CD4-positive, CD25-positive, alpha-beta regulatory T cell (primary cell): ENCODE results near the gene CYSLTR1. TPM values are rescaled to one million over a fixed set of nuclear protein-coding genes. Genes with fewer than 3 reads are reported as not detected.
A peak's percentile ranks its signal among the peaks of the same experiment; 100 is the strongest.

Experiments
- ATAC-seq, 2 donors: fragments of 150-1000 bp; cut with Tn5 transposase; one replicate each; pipeline ENCODE4 v1.10.0; 2021; ENCODE audit warnings: low read depth in 2 of 2, moderate number of reproducible peaks in 2 of 2, moderate library complexity in 1 of 2
- DNase-seq, 3 donors: peaks; one replicate each; pipeline versions ENCODE4 v3.0.0 to v3.0.0-alpha.2; 2012 to 2022; ENCODE audit warnings: mixed read lengths in 1 of 3
- H3K27ac ChIP-seq: one replicate; pipeline ENCODE4 v1.7.0; 2013; ENCODE audit warnings: mild to moderate bottlenecking, low read length; ENCODE audit not compliant: insufficient read depth, poor library complexity, severe bottlenecking
- H3K27me3 ChIP-seq: one replicate; pipeline ENCODE4 v1.7.0; 2013; ENCODE audit warnings: low read length; ENCODE audit not compliant: control insufficient read depth, insufficient read depth
- H3K36me3 ChIP-seq: one replicate; pipeline ENCODE4 v1.7.0; 2013; ENCODE audit warnings: mild to moderate bottlenecking, low read length, moderate library complexity; ENCODE audit not compliant: control insufficient read depth, insufficient read depth
- H3K4me1 ChIP-seq: 2 replicates; pipeline ENCODE4 v1.7.0; 2013; ENCODE audit warnings: mild to moderate bottlenecking, low read length; ENCODE audit not compliant: insufficient read depth, control insufficient read depth, poor library complexity, severe bottlenecking
- H3K4me3 ChIP-seq: one replicate; pipeline ENCODE4 v1.7.0; 2013; ENCODE audit warnings: low read depth, mild to moderate bottlenecking, low read length, moderate library complexity
- H3K9me3 ChIP-seq, 2 experiments: 1 replicate in 1 of 2; 2 replicates in 1 of 2; pipeline ENCODE4 v1.7.0; 2013; ENCODE audit warnings: low read length in 2 of 2, mild to moderate bottlenecking in 1 of 2, moderate library complexity in 1 of 2; ENCODE audit not compliant: control insufficient read depth in 2 of 2
- H3K27ac Mint-ChIP-seq, 3 donors: one replicate each; pipeline ENCODE4 v1.8.0; 2020 to 2022; ENCODE audit warnings: mild to moderate bottlenecking in 3 of 3, mixed read lengths in 3 of 3, moderate library complexity in 2 of 3
- H3K27me3 Mint-ChIP-seq: one replicate; pipeline ENCODE4 v1.8.0; 2022; ENCODE audit warnings: mild to moderate bottlenecking, mixed read lengths
- H3K36me3 Mint-ChIP-seq: one replicate; pipeline ENCODE4 v1.8.0; 2020; ENCODE audit warnings: mixed read lengths
- H3K4me1 Mint-ChIP-seq, 4 donors: one replicate each; pipeline ENCODE4 v1.8.0; 2020 to 2022; ENCODE audit warnings: mixed read lengths in 4 of 4, mild to moderate bottlenecking in 1 of 4
- H3K4me3 Mint-ChIP-seq, 4 donors: one replicate each; pipeline ENCODE4 v1.8.0; 2020 to 2022; ENCODE audit warnings: mild to moderate bottlenecking in 4 of 4, mixed read lengths in 4 of 4, moderate library complexity in 3 of 4
- H3K9me3 Mint-ChIP-seq, 7 donors: one replicate each; pipeline ENCODE4 v1.8.0; 2020 to 2022; ENCODE audit warnings: mixed read lengths in 7 of 7, mild to moderate bottlenecking in 3 of 7, moderate library complexity in 2 of 7
- polyA plus RNA-seq, 4 donors: library from polyadenylated mRNA; unstranded; fragments of 300-500 nt; fragmentation: Illumina TruSeq; gene quantifications; one replicate each; pipeline ENCODE4 v1.2.3, GENCODE V29; 2021
- total RNA-seq: library from RNA; stranded (reverse); gene quantifications from one replicate; pipeline ENCODE4 v1.2.3, GENCODE V29; 2022

The CYSLTR1 gene
- 7.2 TPM for total RNA-seq
- 1 to 10 TPM; 3.0 to 5.4 (median 3.2) TPM for polyA plus RNA-seq

GRCh38 chrX:78327370-78328086 is at the start of gene CYSLTR1:
CYSLTR1 (minus strand) TSS chrX:78327611; CDS start chrX:78273746, 53,865 bp downstream.
- Mint-ChIP-seq H3K27me3 (no peaks in the 10 kb centered on the region), H3K36me3 (no peaks in the 10 kb centered on the region), H3K9me3 (no peaks in the 10 kb centered on the region), H3K27ac (peak within 1 kb of the TSS; percentile 52 to 97 (median 77)), H3K4me3 (peak within 1 kb of the TSS; percentile 60 to 81 (median 74)), H3K4me1 (peaks cover 0 to 49% (median 28%) of the 10 kb centered on the region in 4 donors)
- H3K4me1 ChIP-seq = peaks cover 5% of the 10 kb centered on the region
- H3K27me3 ChIP-seq = no peaks in the 10 kb centered on the region
- no peaks in the 10 kb centered on the region for H3K36me3 ChIP-seq
- ATAC-seq (peak in 1 of 2 donors; percentile 39), DNase-seq (no peak)
- no peak within 1 kb of the TSS for H3K27ac ChIP-seq
- no peaks in the 10 kb centered on the region for H3K9me3 ChIP-seq
- H3K4me3 ChIP-seq = peak within 1 kb of the TSS; percentile 69

DNA sequence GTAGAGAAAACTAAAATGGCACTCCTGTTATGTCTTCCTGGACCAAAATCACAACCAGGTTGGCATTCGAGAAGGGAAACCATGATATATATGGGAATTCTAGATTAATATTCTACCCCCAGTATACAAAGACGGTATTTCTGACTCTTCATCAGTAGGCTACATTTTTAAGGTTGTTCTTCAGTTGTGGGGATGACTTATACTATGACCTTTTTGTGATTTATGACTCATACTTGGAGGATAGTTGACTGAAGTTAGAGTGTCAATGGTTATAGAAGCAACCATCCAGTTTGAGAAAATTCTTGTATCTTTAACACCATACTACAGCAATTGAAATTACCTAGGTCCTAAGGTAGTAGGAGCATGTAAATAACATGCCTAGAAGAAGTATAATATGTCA is 49.8 kb upstream of the CYSLTR1 start:
- ATAC-seq = no peak
- Mint-ChIP-seq H3K4me3 (no peak overlapping the region), H3K27ac (peak overlapping the region in 1 of 3 donors; percentile 52)

DNA sequence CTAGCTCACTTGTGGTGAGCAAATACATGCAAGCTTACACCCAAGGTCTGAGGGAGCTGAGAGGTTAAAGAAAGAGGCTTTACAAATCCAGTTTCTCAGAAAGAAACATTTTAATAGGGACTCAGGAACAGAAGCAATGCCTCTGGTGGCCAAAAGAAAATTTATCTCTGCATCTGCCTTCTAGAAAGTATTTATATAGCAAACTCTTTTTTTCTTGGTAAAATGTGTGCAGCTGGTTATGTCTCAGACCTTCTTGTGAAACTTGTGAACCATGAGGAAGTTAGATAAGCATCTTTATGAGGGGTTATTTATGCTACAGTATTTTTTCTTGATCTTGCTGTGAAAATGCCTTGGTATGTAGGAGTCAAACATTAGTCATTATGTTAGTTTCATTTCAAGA is 48.5 kb upstream of the CYSLTR1 start:
- Histone ChIP-seq H3K4me1 (no peaks in the 10 kb centered on the region), H3K9me3 (peaks cover 0 to 2% of the 10 kb centered on the region in 2 experiments), H3K36me3 (no peaks in the 10 kb centered on the region), H3K27me3 (no peaks in the 10 kb centered on the region), H3K27ac (no peak overlapping the region), H3K4me3 (no peak overlapping the region)
- no peaks in the 10 kb centered on the region for H3K27me3 Mint-ChIP-seq
- H3K4me3 Mint-ChIP-seq = no peak overlapping the region
- H3K4me1 Mint-ChIP-seq = peaks cover 0 to 14% (median 6%) of the 10 kb centered on the region in 4 donors
- DNase-seq = peak in 2 of 3 donors; percentile 5 to 47
- no peak overlapping the region for H3K27ac Mint-ChIP-seq
- no peaks in the 10 kb centered on the region for H3K36me3 Mint-ChIP-seq
- peaks cover 0 to 19% (median 5%) of the 10 kb centered on the region in 7 donors for H3K9me3 Mint-ChIP-seq
- peak; percentile 50 to 71 for ATAC-seq

More for the DNA sequence above, 49.8 kb upstream of the CYSLTR1 start:
- Histone ChIP-seq H3K4me3 (no peak overlapping the region), H3K9me3 (peaks cover 0 to 2% of the 10 kb centered on the region in 2 experiments), H3K27me3 (no peaks in the 10 kb centered on the region), H3K4me1 (no peaks in the 10 kb centered on the region), H3K27ac (no peak overlapping the region), H3K36me3 (no peaks in the 10 kb centered on the region)
- no peak for DNase-seq
- no peaks in the 10 kb centered on the region for H3K27me3 Mint-ChIP-seq
- no peaks in the 10 kb centered on the region for H3K36me3 Mint-ChIP-seq
- H3K9me3 Mint-ChIP-seq = peaks cover 0 to 10% (median 3%) of the 10 kb centered on the region in 7 donors
- peaks cover 0 to 14% (median 6%) of the 10 kb centered on the region in 4 donors for H3K4me1 Mint-ChIP-seq

DNA sequence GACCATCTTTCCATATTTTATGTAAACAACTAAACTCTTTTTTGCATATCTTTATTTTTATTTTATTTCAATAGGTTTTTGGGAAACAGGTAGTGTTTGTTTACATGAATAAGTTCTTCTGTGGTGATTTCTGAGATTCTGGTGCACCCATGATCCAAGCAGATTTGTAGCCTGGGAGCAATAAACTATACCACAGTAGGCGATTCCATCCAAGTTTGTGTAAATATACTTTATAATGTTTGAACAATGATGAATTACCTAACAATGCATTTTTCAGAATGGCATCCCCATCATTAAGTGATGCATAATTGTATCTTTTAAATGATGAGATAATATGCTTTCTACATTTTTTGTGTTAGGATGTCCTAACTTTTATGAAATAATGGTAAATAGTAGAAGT is 39.2 kb upstream of the CYSLTR1 start:
- no peaks in the 10 kb centered on the region for H3K4me1 Mint-ChIP-seq
- H3K4me3 Mint-ChIP-seq = no peak overlapping the region
- H3K27ac Mint-ChIP-seq = no peak overlapping the region
- no peaks in the 10 kb centered on the region for H3K9me3 ChIP-seq
- no peak overlapping the region for H3K27ac ChIP-seq
- no peaks in the 10 kb centered on the region for H3K27me3 Mint-ChIP-seq
- H3K36me3 ChIP-seq = no peaks in the 10 kb centered on the region
- H3K4me3 ChIP-seq = no peak overlapping the region
- H3K27me3 ChIP-seq = no peaks in the 10 kb centered on the region
- H3K36me3 Mint-ChIP-seq = no peaks in the 10 kb centered on the region
- ATAC-seq = no peak
- no peaks in the 10 kb centered on the region for H3K4me1 ChIP-seq
- no peak for DNase-seq
- peaks cover 0 to 15% (median 5%) of the 10 kb centered on the region in 7 donors for H3K9me3 Mint-ChIP-seq

GRCh38 chrX:78357342-78358055 is 30.1 kb upstream of the CYSLTR1 start:
- Histone ChIP-seq H3K27me3 (no peaks in the 10 kb centered on the region), H3K9me3 (no peaks in the 10 kb centered on the region), H3K4me1 (no peaks in the 10 kb centered on the region), H3K27ac (no peak overlapping the region), H3K36me3 (no peaks in the 10 kb centered on the region), H3K4me3 (no peak overlapping the region)
- Mint-ChIP-seq H3K4me3 (no peak overlapping the region), H3K4me1 (no peaks in the 10 kb centered on the region), H3K27me3 (peaks cover 5% of the 10 kb centered on the region), H3K9me3 (peaks cover 0 to 3% (median 2%) of the 10 kb centered on the region in 7 donors), H3K27ac (no peak overlapping the region), H3K36me3 (no peaks in the 10 kb centered on the region)
- DNase-seq (no peak), ATAC-seq (no peak)

DNA sequence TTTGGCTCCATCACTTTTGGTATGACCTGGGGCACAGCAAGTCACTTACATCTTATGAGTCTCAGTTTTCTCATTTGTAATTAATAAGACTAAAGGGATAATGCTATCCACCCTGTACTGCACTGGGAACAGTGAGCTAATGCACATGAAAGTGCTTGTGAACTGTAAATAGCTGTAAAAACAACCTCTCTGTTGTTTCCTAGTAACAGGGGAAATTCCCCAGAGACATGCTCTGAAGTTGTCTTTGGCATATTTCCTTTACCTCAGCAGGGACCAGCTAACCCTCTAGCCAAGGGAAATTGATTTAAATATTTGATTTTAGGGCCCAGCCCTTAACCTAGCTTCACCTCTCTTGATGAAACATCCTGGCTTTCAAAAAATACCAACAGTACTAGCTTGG is 6.1 kb upstream of the CYSLTR1 start:
- Mint-ChIP-seq H3K9me3 (peaks cover 0 to 4% (median 0%) of the 10 kb centered on the region in 7 donors), H3K4me3 (no peak overlapping the region), H3K4me1 (peaks cover 0 to 52% (median 32%) of the 10 kb centered on the region in 4 donors), H3K36me3 (no peaks in the 10 kb centered on the region), H3K27me3 (no peaks in the 10 kb centered on the region), H3K27ac (peak overlapping the region in 2 of 3 donors; percentile 63 to 82)
- Histone ChIP-seq H3K4me1 (peaks cover 16% of the 10 kb centered on the region), H3K27me3 (no peaks in the 10 kb centered on the region), H3K4me3 (peak overlapping the region; percentile 4), H3K27ac (no peak overlapping the region), H3K9me3 (no peaks in the 10 kb centered on the region), H3K36me3 (no peaks in the 10 kb centered on the region)
- DNase-seq = peak in 2 of 3 donors; percentile 19 to 29
- ATAC-seq = peak; percentile 64 to 65

GRCh38 chrX:78331708-78332107 is 4.3 kb upstream of the CYSLTR1 start:
- no peaks in the 10 kb centered on the region for H3K36me3 Mint-ChIP-seq
- no peaks in the 10 kb centered on the region for H3K9me3 ChIP-seq
- no peaks in the 10 kb centered on the region for H3K36me3 ChIP-seq
- H3K4me3 ChIP-seq = no peak overlapping the region
- H3K27ac Mint-ChIP-seq = peak overlapping the region in 2 of 3 donors; percentile 13 to 28
- peaks cover 16% of the 10 kb centered on the region for H3K4me1 ChIP-seq
- H3K4me1 Mint-ChIP-seq = peaks cover 0 to 62% (median 33%) of the 10 kb centered on the region in 4 donors
- ATAC-seq (no peak), DNase-seq (no peak)
- H3K27me3 ChIP-seq = no peaks in the 10 kb centered on the region
- no peak overlapping the region for H3K4me3 Mint-ChIP-seq
- H3K27ac ChIP-seq = no peak overlapping the region
- H3K9me3 Mint-ChIP-seq = peaks cover 0 to 4% (median 0%) of the 10 kb centered on the region in 7 donors
- H3K27me3 Mint-ChIP-seq = no peaks in the 10 kb centered on the region
